HG03159 (cell line): ENCODE data around the gene AOC3.
"Not testable (repeated sequence)": the region's sequence is repeated elsewhere in the genome, so short reads cannot be mapped to it uniquely, and the experiment has no call there.

Source experiments
- ATAC-seq: cut with Tn5 transposase; IDR thresholded peaks from one replicate; pipeline ENCODE4 v1.9.1; 2021; ENCODE audit warnings: mild to moderate bottlenecking, moderate library complexity; ENCODE audit not compliant: unreplicated experiment

The AOC3 gene

DNA sequence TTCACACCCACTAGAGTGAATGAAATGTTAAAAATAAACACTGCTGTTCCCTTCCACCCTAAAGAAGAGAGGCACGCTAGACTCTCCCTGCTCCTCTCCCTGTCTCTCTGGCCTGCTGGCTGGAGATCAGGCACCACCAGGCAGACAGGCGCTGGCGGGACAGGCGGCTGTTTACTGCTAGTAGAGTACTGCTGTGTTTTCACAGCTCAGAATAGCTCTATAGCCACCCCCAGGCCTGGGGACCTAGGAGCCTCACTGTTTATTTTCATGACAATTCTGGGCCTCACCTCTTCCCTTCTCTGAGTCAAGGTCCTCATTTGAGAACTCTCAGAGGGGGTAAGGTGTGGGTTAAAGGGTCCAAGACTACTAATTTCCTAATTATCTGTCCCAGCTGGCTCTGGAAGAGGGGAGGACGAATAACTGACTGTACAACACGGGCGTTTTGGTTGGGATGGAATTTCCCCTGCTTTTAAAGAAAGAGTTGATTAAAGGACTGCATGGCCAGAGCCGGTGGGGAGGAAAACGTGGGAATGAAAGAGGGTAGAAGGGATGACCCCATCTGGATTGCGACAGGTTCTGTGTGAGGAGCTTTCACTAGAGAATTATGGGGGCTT is 40.6 kb downstream of the AOC3 start:
- ATAC-seq = no peak

DNA sequence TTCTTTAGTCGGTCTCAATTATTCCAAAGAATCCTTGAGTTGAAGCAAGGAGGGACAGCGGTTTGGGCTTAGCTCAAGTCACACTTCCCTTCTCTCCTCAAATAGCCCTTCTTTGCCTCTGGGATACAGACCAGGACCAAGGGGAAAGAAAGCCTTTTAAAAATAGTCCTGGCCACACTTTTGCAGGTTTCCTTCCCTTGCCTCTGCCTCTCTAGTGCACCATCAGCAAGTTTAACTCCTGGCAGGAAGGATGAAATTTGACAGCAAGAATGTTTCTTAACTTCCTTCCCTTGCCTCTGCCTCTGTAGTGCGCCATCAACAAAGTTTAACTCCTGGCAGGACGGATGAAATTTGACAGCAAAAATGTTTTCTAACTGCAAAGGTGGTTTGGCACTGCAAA is 42.4 kb downstream of the AOC3 start:
- no peak for ATAC-seq

DNA sequence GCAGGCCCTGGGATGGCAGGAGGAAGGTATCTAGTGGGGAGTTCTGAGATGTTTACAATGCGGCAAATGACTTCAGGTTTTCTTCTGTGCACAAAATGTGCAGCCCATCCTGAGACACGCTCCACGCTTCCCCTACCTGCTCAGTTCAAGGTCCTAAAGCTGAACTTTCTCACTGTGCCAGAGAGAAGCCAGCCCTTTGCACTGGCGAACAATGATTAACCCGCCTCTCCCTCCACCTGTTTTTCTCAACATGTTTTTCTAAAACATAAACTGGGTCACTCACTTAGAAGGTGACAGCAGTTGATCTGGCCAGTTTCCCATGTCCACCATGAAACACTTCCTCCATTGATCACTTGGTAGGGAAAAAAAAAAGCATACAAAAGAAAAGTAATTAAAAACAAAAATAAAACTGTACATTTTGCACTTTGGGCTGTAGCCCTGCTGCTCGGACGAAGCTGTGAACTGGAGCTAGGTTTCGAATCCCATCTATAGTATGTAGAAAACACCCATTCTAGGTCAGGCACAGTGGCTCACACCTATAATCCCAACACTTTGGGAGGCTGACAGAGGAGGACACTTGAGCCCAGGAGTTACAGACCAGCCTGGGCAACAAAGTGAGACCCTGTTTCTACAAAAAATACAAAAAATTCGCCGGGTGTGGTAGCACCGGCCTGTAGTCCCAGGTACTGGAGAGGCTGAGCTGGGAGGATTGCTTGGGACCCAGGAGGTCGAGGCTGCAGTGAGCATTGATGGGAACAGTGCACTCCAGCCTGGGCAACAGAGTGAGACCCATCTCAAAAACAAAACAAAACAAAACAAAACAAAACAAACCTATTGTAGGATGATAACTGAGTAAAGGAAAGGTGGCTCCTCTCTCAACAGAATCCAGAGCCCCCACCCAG is 43.5 kb downstream of the AOC3 start:
- no peak for ATAC-seq

DNA sequence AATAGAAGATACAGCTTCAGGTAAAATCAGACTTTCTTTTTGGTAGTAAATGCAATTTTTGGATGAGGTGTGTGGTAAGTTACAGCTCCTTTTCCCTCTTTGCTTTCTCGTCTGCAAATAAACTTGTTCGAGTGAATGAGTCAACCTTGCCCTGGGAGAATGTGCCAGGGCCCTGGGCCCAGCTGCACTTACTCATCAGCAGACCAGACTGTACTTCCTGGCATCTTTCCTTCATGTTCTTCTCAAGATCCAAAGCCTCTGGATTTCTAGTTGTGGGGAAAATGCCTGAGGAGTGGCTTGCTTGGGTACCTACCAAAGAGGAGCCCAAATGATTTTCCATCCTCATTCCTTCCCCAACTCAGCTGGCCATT is 44.2 kb downstream of the AOC3 start:
- no peak for ATAC-seq

DNA sequence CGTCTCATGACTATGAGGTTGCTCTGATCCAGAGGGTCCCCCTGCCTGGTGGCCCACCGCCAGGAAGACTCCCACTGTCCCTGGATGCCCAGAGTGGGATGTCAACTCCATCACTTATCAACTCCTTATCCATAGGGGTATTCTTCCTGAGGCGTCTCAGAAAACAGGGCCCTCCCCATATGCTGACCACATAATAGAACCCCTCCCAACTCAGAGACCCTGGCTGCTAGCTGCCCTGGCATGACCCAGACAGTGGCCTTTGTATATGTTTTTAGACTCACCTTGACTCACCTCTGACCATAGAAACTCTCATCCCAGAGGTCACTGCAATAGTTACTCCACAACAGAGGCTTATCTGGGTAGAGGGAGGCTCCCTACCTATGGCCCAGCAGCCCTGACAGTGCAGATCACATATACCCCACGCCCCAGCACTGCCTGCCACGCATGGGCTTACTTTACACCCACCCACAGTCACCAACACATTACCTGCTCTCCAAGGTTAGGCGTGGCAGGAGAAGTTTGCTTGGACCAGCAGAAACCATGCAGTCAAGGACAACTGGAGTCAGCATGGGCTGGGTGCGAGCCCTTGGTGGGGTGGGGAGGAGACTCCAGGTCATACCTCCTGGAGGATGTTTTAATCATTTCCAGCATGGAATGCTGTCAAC is 47.3 kb downstream of the AOC3 start:
- ATAC-seq = no peak

DNA sequence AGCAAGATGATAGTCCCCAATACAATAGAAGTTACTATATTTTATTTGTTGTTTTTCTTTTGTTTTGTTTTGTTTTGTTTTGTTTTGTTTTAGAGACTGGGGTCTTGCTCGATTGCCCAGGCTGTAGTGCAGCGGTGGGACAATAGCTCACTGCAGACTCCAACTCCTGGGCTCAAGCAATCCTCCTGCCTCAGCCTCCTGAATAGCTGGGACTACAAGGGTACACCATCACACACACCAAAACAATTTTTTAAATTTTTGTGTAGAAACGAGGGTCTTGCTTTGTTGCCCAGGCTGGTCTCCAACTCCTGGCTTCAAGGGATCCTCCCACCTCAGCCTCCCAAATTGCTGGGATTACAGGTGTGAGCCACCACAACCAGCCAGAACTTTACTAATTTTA is 49.0 kb downstream of the AOC3 start:
- ATAC-seq = not testable (repeated sequence)

DNA sequence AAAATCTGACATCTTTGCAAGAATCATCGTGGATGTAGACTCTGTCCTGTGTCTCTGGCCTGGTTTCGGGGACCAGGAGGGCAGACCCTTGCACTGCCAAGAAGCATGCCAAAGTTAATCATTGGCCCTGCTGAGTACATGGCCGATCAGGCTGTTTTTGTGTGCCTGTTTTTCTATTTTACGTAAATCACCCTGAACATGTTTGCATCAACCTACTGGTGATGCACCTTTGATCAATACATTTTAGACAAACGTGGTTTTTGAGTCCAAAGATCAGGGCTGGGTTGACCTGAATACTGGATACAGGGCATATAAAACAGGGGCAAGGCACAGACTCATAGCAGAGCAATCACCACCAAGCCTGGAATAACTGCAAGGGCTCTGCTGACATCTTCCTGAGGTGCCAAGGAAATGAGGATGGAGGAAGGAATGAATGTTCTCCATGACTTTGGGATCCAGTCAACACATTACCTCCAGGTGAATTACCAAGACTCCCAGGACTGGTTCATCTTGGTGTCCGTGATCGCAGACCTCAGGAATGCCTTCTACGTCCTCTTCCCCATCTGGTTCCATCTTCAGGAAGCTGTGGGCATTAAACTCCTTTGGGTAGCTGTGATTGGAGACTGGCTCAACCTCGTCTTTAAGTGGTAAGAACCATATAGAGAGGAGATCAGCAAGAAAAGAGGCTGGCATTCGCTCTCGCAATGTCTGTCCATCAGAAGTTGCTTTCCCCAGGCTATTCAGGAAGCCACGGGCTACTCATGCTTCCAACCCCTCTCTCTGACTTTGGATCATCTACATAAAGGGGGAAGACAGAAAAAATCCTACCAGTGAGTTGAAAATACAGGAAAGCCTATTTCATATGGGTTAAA is 49.7 kb downstream of the AOC3 start, which contains the start of gene G6PC1:
Gene G6PC1, plus strand, starts transcription at position 340 of the 872 bp plus-strand sequence. Its CDS starts 78 bp downstream, at position 418.
- no peak for ATAC-seq

DNA sequence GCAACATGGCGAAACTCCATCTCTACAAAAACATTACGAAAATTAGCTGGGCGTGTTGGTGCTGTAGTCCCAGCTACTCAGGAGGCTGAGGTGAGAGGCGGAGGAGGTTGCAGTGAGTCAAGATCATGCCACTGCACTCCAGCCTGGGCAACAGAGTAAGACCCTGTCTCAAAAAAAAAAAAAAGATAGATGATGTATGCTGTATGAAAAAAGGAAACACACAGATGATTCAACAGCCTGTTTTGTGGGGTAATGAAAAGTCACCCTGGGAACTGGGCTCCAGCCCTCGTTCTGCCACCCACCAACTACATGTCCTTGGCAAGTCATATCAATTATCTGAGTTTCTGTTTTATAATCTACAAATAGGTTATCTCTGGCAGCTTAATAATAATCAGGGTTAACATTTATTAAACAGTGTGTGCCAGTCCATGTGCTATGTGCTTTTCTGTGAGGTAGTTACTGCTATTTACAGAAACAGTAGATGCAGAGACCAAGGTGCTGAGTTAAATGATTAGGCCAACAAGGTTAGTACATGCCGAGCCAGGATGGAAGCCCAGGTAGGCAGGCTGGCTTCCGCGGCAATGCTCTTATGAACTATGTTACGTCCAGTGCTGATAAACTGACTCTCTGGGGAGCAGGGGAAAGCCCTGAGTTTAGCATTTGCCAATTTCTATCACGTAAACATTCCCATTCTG is 50.7 kb downstream of the AOC3 start:
- no peak for ATAC-seq

DNA sequence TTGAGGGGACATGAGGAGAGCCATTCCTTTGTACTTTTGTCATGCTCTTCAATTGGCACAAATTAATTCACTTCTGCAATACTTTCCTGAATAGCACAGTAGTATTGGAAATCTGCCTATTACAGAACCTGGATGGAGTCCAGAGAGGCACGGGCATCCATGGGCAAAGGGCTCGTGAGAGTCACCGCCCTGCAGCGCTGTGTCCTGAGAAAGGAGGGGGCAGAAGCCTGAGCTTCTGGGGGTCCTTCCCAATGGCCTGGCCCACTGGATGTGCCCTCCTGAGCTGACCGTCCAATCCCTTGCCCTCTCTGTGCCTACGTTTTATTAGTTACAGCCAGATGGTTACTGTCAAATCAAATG is 53.1 kb downstream of the AOC3 start:
- no peak for ATAC-seq

DNA sequence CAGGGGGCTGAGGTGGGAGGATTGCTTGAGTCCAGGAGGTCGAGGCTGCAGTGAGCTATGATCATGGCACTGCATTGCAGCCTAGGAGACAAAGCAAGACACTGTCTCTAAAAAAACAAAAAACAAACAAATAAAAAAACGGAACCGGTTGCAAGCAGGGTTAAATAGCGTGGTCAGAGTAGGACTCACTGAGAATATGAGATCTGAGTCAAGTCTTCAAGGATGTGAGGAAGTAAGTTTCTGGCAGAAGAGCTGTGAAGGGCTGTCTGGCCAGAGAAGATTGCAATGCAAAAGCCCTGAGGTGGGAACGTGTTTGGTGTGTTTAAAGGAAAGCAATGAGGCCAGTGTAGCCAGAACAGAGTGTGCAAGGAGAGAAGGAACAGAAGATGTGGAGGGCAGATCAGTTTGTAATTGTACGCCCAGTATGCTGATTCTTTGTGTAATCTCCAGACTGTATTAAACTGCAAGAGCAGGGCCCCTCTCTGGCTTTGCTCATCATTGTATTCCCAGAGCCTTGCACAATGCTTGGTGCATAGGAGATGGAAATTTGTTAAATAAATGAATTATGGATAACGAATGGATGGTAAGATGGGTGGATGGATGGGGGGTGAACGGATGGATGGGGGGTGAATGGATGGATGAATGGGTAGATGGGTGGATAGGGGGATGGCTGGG is 55.9 kb downstream of the AOC3 start:
- no peak for ATAC-seq
